Neural cell (in vitro differentiated cells): ENCODE results near the gene MAGIX. TPM values are rescaled to one million over a fixed set of nuclear protein-coding genes. Genes with fewer than 3 reads are reported as not detected.
A peak's percentile ranks its signal among the peaks of the same experiment; 100 is the strongest.

Experiments
- H2AFZ ChIP-seq: fragments of 200-600, 300-800 bp; sonication (generic), shearing (Covaris generic); 2 replicates; pipeline ENCODE4 v1.6.0; 2014; ENCODE audit warnings: low read depth, mild to moderate bottlenecking, antibody characterized with exemption, low read length, moderate library complexity
- H3F3A ChIP-seq: fragments of 200-600 bp; shearing (Covaris generic); 2 replicates; pipeline ENCODE4 v1.6.1; 2016; ENCODE audit warnings: mild to moderate bottlenecking, moderate library complexity, mixed read lengths, antibody characterized with exemption, low read length; ENCODE audit not compliant: insufficient read depth, poor library complexity, severe bottlenecking
- H3K27ac ChIP-seq: fragments of 200-600, 300-800 bp; sonication (generic), shearing (Covaris generic); 2 replicates; pipeline ENCODE4 v1.5.1; 2014; ENCODE audit warnings: mild to moderate bottlenecking, low read length, moderate library complexity
- H3K27me3 ChIP-seq: fragments of 300-800, 200-600 bp; sonication (generic), shearing (Covaris generic); 2 replicates; pipeline ENCODE4 v1.6.0; 2014; ENCODE audit warnings: mild to moderate bottlenecking, low read depth, low read length, moderate library complexity; ENCODE audit not compliant: insufficient read depth
- H3K36me3 ChIP-seq: fragments of 300-800, 200-600 bp; sonication (generic), shearing (Covaris generic); 2 replicates; pipeline ENCODE4 v1.5.1; 2014; ENCODE audit warnings: mild to moderate bottlenecking, antibody characterized with exemption, low read length, moderate library complexity; ENCODE audit not compliant: insufficient read depth
- H3K4me2 ChIP-seq: fragments of 300-800, 200-600 bp; sonication (generic), shearing (Covaris generic); 2 replicates; pipeline ENCODE4 v1.6.0; 2014; ENCODE audit warnings: mild to moderate bottlenecking, low read length
- H3K4me3 ChIP-seq: fragments of 300-800, 200-600 bp; sonication (generic), shearing (Covaris generic); 2 replicates; pipeline ENCODE4 v1.5.1; 2014; ENCODE audit warnings: mild to moderate bottlenecking, low read length, moderate library complexity
- H3K79me2 ChIP-seq: fragments of 200-600 bp; shearing (Covaris generic); replicated peaks from 2 replicates; pipeline ENCODE4 v1.6.0; 2014; ENCODE audit warnings: mild to moderate bottlenecking, low read length, moderate library complexity; ENCODE audit not compliant: insufficient read depth
- H3K9ac ChIP-seq: fragments of 300-800, 200-600 bp; sonication (generic), shearing (Covaris generic); 2 replicates; pipeline ENCODE4 v1.6.1; 2016; ENCODE audit warnings: mild to moderate bottlenecking, low read length, mixed read lengths
- H3K9me2 ChIP-seq: fragments of 200-600 bp; shearing (Covaris generic); 2 replicates; pipeline ENCODE4 v1.6.1; 2016; ENCODE audit warnings: mild to moderate bottlenecking, low read length, mixed read lengths; ENCODE audit not compliant: insufficient read depth
- H3K9me3 ChIP-seq: fragments of 200-600, 300-800 bp; sonication (generic), shearing (Covaris generic); 2 replicates; pipeline ENCODE4 v1.6.1; 2016; ENCODE audit warnings: mild to moderate bottlenecking, mixed run types, low read length, moderate library complexity, mixed read lengths
- H4K20me1 ChIP-seq: fragments of 200-600 bp; shearing (Covaris generic); 2 replicates; pipeline ENCODE4 v1.6.1; 2016; ENCODE audit warnings: mild to moderate bottlenecking, mixed run types; ENCODE audit not compliant: insufficient read depth
- EP300 ChIP-seq: fragments of 450-650 bp; conservative IDR thresholded peaks from 2 replicates; pipeline ENCODE4 v1.6.1; 2014; ENCODE audit warnings: antibody characterized with exemption, mild to moderate bottlenecking, moderate library complexity; ENCODE audit not compliant: poor library complexity, severe bottlenecking
- EZH2 ChIP-seq: fragments of 200-600, 300-800 bp; shearing (Covaris generic), sonication (generic); IDR thresholded peaks from 2 replicates; pipeline ENCODE4 v1.6.1; 2014; ENCODE audit warnings: antibody characterized with exemption, low read length, borderline replicate concordance, mild to moderate bottlenecking; ENCODE audit not compliant: insufficient read depth, poor library complexity, severe bottlenecking
- MXI1 ChIP-seq: fragments of 450-650 bp; conservative IDR thresholded peaks from 2 replicates; pipeline ENCODE4 v1.6.1; 2014; ENCODE audit warnings: antibody characterized with exemption, mild to moderate bottlenecking; ENCODE audit not compliant: poor library complexity, severe bottlenecking
- POLR2AphosphoS5 ChIP-seq: IDR thresholded peaks from 2 replicates; pipeline ENCODE4 v1.6.1; 2012
- RAD21 ChIP-seq: fragments of 450-650 bp; conservative IDR thresholded peaks from 2 replicates; pipeline ENCODE4 v1.6.1; 2014; ENCODE audit warnings: antibody characterized with exemption, mild to moderate bottlenecking, moderate library complexity
- SMC3 ChIP-seq: fragments of 450-650 bp; conservative IDR thresholded peaks from 2 replicates; pipeline ENCODE4 v1.6.1; 2014; ENCODE audit warnings: antibody characterized with exemption, mild to moderate bottlenecking, moderate library complexity; ENCODE audit not compliant: poor library complexity
- TAF1 ChIP-seq: IDR thresholded peaks from 2 replicates; pipeline ENCODE4 v1.6.1; 2012; ENCODE audit warnings: low read depth
- polyA plus RNA-seq: library from polyadenylated mRNA; depleted of rRNA; stranded (reverse); fragments of >200 nt; gene quantifications from 2 replicates; pipeline ENCODE4 v1.2.3, GENCODE V29; 2014
- TF ChIP-seq, protein P1 (sequence below): fragments of 450-650 bp; IDR thresholded peaks from 2 replicates; pipeline ENCODE4 v1.5.1; 2014; ENCODE audit warnings: antibody characterized with exemption, mild to moderate bottlenecking, moderate library complexity; ENCODE audit not compliant: poor library complexity, severe bottlenecking
- TF ChIP-seq, protein P2 (sequence below): IDR thresholded peaks from 2 replicates; pipeline ENCODE4 v1.6.1; 2012; ENCODE audit warnings: borderline replicate concordance

The MAGIX gene
- polyA plus RNA-seq, 1 donor from 2014 or later, result 4.2 TPM

DNA sequence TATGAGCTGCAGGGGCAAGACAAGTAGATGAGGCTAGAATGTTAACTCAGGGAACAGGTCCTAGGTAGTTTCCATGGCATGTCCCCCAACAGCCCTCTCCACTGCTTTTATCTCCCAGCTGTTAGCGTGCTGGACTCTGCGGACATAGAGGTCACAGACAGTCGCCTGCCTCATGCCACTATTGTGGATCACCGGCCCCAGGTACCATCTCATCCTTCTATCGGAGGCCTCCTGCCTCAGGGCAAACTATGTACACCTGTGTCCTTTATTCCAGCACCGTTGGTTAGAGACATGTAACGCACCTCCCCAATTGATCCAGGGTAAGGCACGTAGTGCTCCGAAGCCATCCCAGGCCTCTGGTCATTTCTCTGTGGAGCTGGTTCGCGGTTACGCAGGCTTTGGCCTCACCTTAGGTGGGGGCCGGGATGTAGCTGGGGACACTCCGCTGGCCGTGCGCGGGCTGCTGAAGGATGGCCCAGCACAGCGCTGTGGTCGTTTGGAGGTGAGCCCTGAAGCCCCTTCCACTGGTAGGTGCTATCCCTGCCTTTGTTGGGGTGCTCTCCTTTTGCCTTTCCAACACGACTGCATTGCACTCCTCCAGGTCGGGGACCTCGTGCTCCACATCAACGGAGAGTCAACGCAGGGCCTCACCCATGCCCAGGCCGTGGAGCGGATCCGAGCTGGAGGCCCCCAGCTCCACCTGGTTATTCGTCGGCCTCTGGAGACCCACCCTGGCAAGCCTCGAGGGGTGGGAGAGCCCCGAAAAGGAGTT is 2.2 kb downstream of the MAGIX start:
- no peak overlapping the region for H3K4me2 ChIP-seq
- H3K27me3 ChIP-seq, result no peaks in the 10 kb centered on the region
- no peaks in the 10 kb centered on the region for H3K36me3 ChIP-seq
- no peak for TF ChIP-seq SMC3
- TF ChIP-seq EP300, result no peak
- TF ChIP-seq, protein P1, sequence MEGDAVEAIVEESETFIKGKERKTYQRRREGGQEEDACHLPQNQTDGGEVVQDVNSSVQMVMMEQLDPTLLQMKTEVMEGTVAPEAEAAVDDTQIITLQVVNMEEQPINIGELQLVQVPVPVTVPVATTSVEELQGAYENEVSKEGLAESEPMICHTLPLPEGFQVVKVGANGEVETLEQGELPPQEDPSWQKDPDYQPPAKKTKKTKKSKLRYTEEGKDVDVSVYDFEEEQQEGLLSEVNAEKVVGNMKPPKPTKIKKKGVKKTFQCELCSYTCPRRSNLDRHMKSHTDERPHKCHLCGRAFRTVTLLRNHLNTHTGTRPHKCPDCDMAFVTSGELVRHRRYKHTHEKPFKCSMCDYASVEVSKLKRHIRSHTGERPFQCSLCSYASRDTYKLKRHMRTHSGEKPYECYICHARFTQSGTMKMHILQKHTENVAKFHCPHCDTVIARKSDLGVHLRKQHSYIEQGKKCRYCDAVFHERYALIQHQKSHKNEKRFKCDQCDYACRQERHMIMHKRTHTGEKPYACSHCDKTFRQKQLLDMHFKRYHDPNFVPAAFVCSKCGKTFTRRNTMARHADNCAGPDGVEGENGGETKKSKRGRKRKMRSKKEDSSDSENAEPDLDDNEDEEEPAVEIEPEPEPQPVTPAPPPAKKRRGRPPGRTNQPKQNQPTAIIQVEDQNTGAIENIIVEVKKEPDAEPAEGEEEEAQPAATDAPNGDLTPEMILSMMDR, result no peak
- TF ChIP-seq RAD21, result no peak
- TF ChIP-seq, protein P2, sequence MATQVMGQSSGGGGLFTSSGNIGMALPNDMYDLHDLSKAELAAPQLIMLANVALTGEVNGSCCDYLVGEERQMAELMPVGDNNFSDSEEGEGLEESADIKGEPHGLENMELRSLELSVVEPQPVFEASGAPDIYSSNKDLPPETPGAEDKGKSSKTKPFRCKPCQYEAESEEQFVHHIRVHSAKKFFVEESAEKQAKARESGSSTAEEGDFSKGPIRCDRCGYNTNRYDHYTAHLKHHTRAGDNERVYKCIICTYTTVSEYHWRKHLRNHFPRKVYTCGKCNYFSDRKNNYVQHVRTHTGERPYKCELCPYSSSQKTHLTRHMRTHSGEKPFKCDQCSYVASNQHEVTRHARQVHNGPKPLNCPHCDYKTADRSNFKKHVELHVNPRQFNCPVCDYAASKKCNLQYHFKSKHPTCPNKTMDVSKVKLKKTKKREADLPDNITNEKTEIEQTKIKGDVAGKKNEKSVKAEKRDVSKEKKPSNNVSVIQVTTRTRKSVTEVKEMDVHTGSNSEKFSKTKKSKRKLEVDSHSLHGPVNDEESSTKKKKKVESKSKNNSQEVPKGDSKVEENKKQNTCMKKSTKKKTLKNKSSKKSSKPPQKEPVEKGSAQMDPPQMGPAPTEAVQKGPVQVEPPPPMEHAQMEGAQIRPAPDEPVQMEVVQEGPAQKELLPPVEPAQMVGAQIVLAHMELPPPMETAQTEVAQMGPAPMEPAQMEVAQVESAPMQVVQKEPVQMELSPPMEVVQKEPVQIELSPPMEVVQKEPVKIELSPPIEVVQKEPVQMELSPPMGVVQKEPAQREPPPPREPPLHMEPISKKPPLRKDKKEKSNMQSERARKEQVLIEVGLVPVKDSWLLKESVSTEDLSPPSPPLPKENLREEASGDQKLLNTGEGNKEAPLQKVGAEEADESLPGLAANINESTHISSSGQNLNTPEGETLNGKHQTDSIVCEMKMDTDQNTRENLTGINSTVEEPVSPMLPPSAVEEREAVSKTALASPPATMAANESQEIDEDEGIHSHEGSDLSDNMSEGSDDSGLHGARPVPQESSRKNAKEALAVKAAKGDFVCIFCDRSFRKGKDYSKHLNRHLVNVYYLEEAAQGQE, result no peak
- TF ChIP-seq EZH2, result no peak
- no peak for TF ChIP-seq MXI1
- no peak for TF ChIP-seq POLR2AphosphoS5
- no peak for TF ChIP-seq TAF1
- H3K79me2 ChIP-seq, result no peaks in the 10 kb centered on the region
- H3K4me3 ChIP-seq, result no peak overlapping the region
- H3K27ac ChIP-seq, result no peak overlapping the region
- no peak overlapping the region for H2AFZ ChIP-seq
- no peaks in the 10 kb centered on the region for H3K9me3 ChIP-seq
- no peaks in the 10 kb centered on the region for H3K9me2 ChIP-seq
- H3K9ac ChIP-seq, result no peak overlapping the region
- no peaks in the 10 kb centered on the region for H3F3A ChIP-seq
- H4K20me1 ChIP-seq, result no peaks in the 10 kb centered on the region

DNA sequence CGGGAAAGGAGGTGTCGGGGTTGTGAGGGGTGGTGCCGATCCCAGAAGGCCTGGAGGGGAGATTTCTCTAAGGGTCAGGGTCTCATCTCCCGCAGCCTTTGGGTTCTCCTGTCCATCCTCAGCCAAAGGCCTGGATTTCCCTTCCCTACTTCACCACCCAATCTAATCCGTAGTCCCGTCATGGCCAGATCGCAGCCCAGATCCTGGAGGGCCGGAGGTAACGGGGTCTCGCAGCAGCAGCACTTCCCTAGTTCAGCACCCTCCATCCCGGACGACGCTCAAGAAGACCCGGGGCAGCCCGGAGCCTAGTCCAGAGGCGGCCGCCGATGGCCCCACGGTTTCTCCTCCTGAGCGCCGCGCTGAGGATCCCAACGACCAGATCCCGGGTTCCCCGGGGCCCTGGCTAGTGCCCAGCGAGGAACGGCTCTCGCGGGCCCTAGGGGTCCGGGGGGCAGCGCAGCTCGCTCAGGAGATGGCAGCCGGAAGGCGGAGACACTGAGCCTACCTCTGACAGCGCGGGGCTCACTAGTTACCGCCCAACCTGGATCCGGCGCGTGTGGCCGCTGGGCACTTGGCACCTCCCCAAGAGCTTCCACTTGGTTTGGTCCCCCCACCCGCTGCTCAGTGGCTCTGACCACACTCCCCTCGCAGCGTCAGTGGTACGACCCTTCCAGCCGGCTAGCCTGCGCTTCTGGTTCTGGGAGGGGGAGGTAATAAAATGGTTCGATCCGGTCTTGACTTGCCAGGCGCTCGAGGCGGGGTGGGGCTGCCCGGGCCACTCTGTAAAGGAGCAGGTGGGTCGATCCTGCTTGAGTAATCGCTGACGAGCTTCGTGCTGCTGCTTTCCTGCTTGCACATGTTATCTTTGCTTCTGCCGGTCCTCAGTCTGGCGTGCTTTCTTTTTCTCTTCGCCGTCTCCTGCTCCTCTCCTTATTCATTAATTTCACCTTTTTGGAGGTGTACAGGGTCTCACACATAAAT is 3.6 kb downstream of the MAGIX start:
- Histone ChIP-seq H3K9ac (no peak overlapping the region), H3K4me3 (peak overlapping the region; percentile 37), H3K4me2 (no peak overlapping the region), H3K27ac (no peak overlapping the region), H3K79me2 (no peaks in the 10 kb centered on the region), H3F3A (no peaks in the 10 kb centered on the region), H4K20me1 (no peaks in the 10 kb centered on the region), H2AFZ (no peak overlapping the region), H3K36me3 (no peaks in the 10 kb centered on the region), H3K9me2 (no peaks in the 10 kb centered on the region), H3K9me3 (no peaks in the 10 kb centered on the region), H3K27me3 (no peaks in the 10 kb centered on the region)
- TF ChIP-seq, protein P2, result no peak
- no peak for TF ChIP-seq EZH2
- no peak for TF ChIP-seq EP300
- no peak for TF ChIP-seq TAF1
- TF ChIP-seq SMC3, result no peak
- TF ChIP-seq POLR2AphosphoS5, result no peak
- no peak for TF ChIP-seq MXI1
- TF ChIP-seq, protein P1, result no peak
- no peak for TF ChIP-seq RAD21
